ENCODE data around the gene ZNF605. TPM values are rescaled to one million over a fixed set of nuclear protein-coding genes. Genes with fewer than 3 reads are reported as not detected.

Gene ZNF605
- total RNA-seq, 3 donors from 2014 or later, result 8.3 to 17.9 (median 16.1) TPM

- H3K27me3 ChIP-seq, result no peaks in the 10 kb centered on the region
- no peak overlapping the region for H3K4me3 ChIP-seq
- H3K36me3 ChIP-seq, result peaks cover 22% of the 10 kb centered on the region
- H3K27ac ChIP-seq, result no peak overlapping the region
- TF ChIP-seq, protein P1, sequence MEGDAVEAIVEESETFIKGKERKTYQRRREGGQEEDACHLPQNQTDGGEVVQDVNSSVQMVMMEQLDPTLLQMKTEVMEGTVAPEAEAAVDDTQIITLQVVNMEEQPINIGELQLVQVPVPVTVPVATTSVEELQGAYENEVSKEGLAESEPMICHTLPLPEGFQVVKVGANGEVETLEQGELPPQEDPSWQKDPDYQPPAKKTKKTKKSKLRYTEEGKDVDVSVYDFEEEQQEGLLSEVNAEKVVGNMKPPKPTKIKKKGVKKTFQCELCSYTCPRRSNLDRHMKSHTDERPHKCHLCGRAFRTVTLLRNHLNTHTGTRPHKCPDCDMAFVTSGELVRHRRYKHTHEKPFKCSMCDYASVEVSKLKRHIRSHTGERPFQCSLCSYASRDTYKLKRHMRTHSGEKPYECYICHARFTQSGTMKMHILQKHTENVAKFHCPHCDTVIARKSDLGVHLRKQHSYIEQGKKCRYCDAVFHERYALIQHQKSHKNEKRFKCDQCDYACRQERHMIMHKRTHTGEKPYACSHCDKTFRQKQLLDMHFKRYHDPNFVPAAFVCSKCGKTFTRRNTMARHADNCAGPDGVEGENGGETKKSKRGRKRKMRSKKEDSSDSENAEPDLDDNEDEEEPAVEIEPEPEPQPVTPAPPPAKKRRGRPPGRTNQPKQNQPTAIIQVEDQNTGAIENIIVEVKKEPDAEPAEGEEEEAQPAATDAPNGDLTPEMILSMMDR (IDR thresholded peaks at IDR 0.05), result no peak
- TF ChIP-seq POLR2A (IDR thresholded peaks at IDR 0.05) (no peak), POLR2AphosphoS5 (IDR thresholded peaks at IDR 0.05) (no peak)
- H3K9me3 ChIP-seq, result peaks cover 84 to 99% of the 10 kb centered on the region in 2 donors
- no peak for DNase-seq (ENCODE audit: low spot score in 2 of 2)
- intact Hi-C loops (cut with DNase I; ENCODE audit: low total_unique reads), result no loop called here
- no peaks in the 10 kb centered on the region for H3K4me1 ChIP-seq
These were observed 7.7 kb downstream of the ZNF605 start for GRCh38 chr12:132948146-132949066.

DNA sequence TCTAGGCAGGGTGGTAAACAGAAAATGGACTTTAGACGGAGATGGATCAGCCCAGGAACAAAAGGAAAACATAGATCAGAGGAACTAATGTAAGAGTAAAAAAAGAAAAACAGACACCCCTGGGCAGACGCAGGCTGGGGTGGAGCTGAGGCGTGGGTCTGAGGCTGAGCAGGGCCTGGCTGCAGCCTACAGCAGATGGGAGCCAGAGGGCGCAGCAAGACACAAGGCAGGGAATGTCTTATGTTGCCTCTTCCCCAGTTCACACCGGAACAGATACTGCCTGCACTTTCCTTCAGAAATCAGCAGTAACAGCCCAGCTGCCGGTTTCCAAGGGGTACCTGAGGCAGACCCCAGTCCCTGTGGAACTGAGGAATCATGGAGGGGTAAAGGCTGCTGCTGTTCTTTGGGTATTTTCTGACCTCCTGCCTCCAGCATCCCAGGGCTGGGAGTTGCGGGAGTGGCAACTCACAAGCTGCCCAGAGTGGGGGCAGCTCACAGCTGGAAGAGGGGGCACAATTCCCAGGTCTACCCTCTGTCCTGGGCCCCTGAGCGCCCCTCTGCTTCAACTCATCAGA, 9.8 kb downstream of the ZNF605 start:
- Histone ChIP-seq H3K4me3 (peak overlapping the region in 1 of 3 donors; percentile 19), H3K27me3 (no peaks in the 10 kb centered on the region), H3K9me3 (peaks cover 88 to 99% of the 10 kb centered on the region in 2 donors), H3K27ac (no peak overlapping the region), H3K36me3 (peaks cover 37% of the 10 kb centered on the region), H3K4me1 (no peaks in the 10 kb centered on the region)
- DNase-seq (ENCODE audit: low spot score in 2 of 2), result no peak
- no peak for TF ChIP-seq POLR2A (IDR thresholded peaks at IDR 0.05)
- TF ChIP-seq, protein P1 (IDR thresholded peaks at IDR 0.05), result no peak
- no peak for TF ChIP-seq POLR2AphosphoS5 (IDR thresholded peaks at IDR 0.05)
- intact Hi-C loops (cut with DNase I; ENCODE audit: low total_unique reads), result no loop called here

- H3K27ac ChIP-seq, result no peak overlapping the region
- DNase-seq (ENCODE audit: low spot score in 2 of 2), result no peak
- no peaks in the 10 kb centered on the region for H3K4me1 ChIP-seq
- H3K4me3 ChIP-seq, result peak overlapping the region in 1 of 3 donors; percentile 19
- peaks cover 37% of the 10 kb centered on the region for H3K36me3 ChIP-seq
- TF ChIP-seq POLR2AphosphoS5 (IDR thresholded peaks at IDR 0.05) (no peak), POLR2A (IDR thresholded peaks at IDR 0.05) (no peak)
- TF ChIP-seq, protein P1 (IDR thresholded peaks at IDR 0.05), result no peak
- H3K27me3 ChIP-seq, result no peaks in the 10 kb centered on the region
- intact Hi-C loops (cut with DNase I; ENCODE audit: low total_unique reads), result no loop called here
- peaks cover 94 to 99% of the 10 kb centered on the region in 2 donors for H3K9me3 ChIP-seq
These were observed 10.3 kb downstream of the ZNF605 start for GRCh38 chr12:132945806-132946205.

DNA sequence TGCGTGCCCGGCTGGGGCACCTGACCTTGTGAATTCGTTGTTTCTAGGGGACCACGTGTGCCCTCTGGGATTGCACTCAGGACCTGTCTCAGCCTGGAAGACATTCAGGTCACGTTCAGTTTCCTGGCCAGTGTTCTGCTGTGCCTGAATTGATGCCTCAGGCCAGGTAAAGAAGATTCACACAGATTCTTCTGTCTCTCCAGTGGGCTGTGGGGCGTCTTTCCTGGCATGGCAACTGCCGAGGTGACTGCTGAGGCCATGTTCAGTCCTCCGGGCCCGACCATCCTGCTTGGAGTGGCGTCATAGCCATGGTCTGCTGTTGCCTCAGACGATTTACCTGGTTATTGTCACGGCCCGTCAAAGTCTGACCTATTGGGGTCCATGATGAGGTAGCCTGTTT, 13.5 kb downstream of the ZNF605 start:
- peak overlapping the region in 1 of 3 donors; percentile 22 for H3K4me3 ChIP-seq
- no peak for TF ChIP-seq POLR2AphosphoS5 (IDR thresholded peaks at IDR 0.05)
- TF ChIP-seq, protein P1 (IDR thresholded peaks at IDR 0.05), result no peak
- peaks cover 37% of the 10 kb centered on the region for H3K36me3 ChIP-seq
- H3K9me3 ChIP-seq, result peaks cover 88 to 94% of the 10 kb centered on the region in 2 donors
- intact Hi-C loops (cut with DNase I; ENCODE audit: low total_unique reads), result no loop called here
- no peaks in the 10 kb centered on the region for H3K27me3 ChIP-seq
- no peak for DNase-seq (ENCODE audit: low spot score in 2 of 2)
- no peak overlapping the region for H3K27ac ChIP-seq
- no peaks in the 10 kb centered on the region for H3K4me1 ChIP-seq

Measured in breast epithelium (tissue), 4 donors.